Measurements from ENCODE around the gene OR10AD1.

The OR10AD1 gene

GRCh38 chr12:48189331-48190125 lies 13.6 kb downstream of the OR10AD1 start:
- peak; percentile 77 for DNase-seq

GRCh38 chr12:48187916-48188695 lies 15.0 kb downstream of the OR10AD1 start:
- no peak for DNase-seq

GRCh38 chr12:48185181-48185919 lies 17.7 kb downstream of the OR10AD1 start:
- DNase-seq: no peak

GRCh38 chr12:48184549-48184922 lies 18.6 kb downstream of the OR10AD1 start:
- no peak for DNase-seq

- peak; percentile 29 for DNase-seq
These were observed 19.1 kb downstream of the OR10AD1 start for GRCh38 chr12:48183876-48184548.

- DNase-seq: peak; percentile 79
These were observed 19.8 kb downstream of the OR10AD1 start, which contains the start of gene CCDC184 for GRCh38 chr12:48183091-48183875. Gene CCDC184 (plus strand): TSS chr12:48183644. CDS start chr12:48184123, 479 bp downstream.

GRCh38 chr12:48182631-48183030 lies 20.5 kb downstream of the OR10AD1 start:
- no peak for DNase-seq

- no peak for DNase-seq
These were observed 22.1 kb downstream of the OR10AD1 start for GRCh38 chr12:48180857-48181495.

- DNase-seq: no peak
These were observed 22.7 kb downstream of the OR10AD1 start for GRCh38 chr12:48180424-48180823.

GRCh38 chr12:48179466-48179865 lies 23.6 kb downstream of the OR10AD1 start:
- DNase-seq: no peak

GRCh38 chr12:48177982-48178381 lies 25.1 kb downstream of the OR10AD1 start:
- DNase-seq: no peak

GRCh38 chr12:48176417-48176751 lies 26.7 kb downstream of the OR10AD1 start:
- DNase-seq: no peak

GRCh38 chr12:48175613-48176416 lies 27.3 kb downstream of the OR10AD1 start:
- no peak for DNase-seq

- no peak for DNase-seq
These were observed 34.1 kb downstream of the OR10AD1 start for GRCh38 chr12:48169011-48169410.

- DNase-seq: peak; percentile 74
These were observed 37.8 kb downstream of the OR10AD1 start for GRCh38 chr12:48165089-48165981.

- DNase-seq: no peak
These were observed 38.6 kb downstream of the OR10AD1 start for GRCh38 chr12:48164451-48164850.

- no peak for DNase-seq
These were observed 39.8 kb downstream of the OR10AD1 start for GRCh38 chr12:48163150-48163747.

GRCh38 chr12:48160807-48161206 lies 42.3 kb downstream of the OR10AD1 start:
- no peak for DNase-seq

- no peak for DNase-seq
These were observed 43.0 kb downstream of the OR10AD1 start for GRCh38 chr12:48160046-48160445.

Measured in CD4-positive, alpha-beta T cell treated with Interleukin-17A for 4 hours (primary cell).